HepG2 (cell line): ENCODE results near the gene ZFHX3. TPM values are rescaled to one million over a fixed set of nuclear protein-coding genes. Genes with fewer than 3 reads are reported as not detected.

Source experiments
- AGO2 ChIP-seq: fragments of 200-400 bp; formaldehyde crosslinking; optimal IDR thresholded peaks from 2 replicates; pipeline ENCODE3; 2017; ENCODE audit warnings: mild to moderate bottlenecking, low read depth, low read length, moderate library complexity
- AKAP8 ChIP-seq: sonication (generic); formaldehyde crosslinking; IDR thresholded peaks from 2 replicates; pipeline ENCODE4 v1.5.1; 2020; ENCODE audit warnings: mild to moderate bottlenecking, missing genetic modification reagents
- ATF1 ChIP-seq: IDR thresholded peaks from 2 replicates; pipeline ENCODE4 v1.6.1; 2016; ENCODE audit warnings: mild to moderate bottlenecking, control low read depth
- FOSL2 ChIP-seq: sonication (generic); formaldehyde crosslinking; IDR thresholded peaks from 2 replicates; pipeline ENCODE4 v1.4.0; 2020; ENCODE audit warnings: missing genetic modification reagents
- FOXK2 ChIP-seq: fragments of 450-650 bp; IDR thresholded peaks from 2 replicates; pipeline ENCODE4 v1.6.1; 2016
- HCFC1 ChIP-seq: fragments of 150-350 bp; IDR thresholded peaks from 2 replicates; pipeline ENCODE4 v1.6.1; 2014; ENCODE audit warnings: low read depth, low read length
- IKZF5 ChIP-seq: IDR thresholded peaks from 2 replicates; pipeline ENCODE4 v1.6.1; 2018; ENCODE audit warnings: missing genetic modification reagents, mild to moderate bottlenecking, missing compliant biosample characterization
- MAX ChIP-seq: IDR thresholded peaks from 2 replicates; pipeline ENCODE4 v1.6.1; 2012; ENCODE audit warnings: inconsistent platforms
- MBNL3 ChIP-seq: fragments of 250-450 bp; sonication (Bioruptor Pico); conservative IDR thresholded peaks from 2 replicates; pipeline ENCODE4 v1.8.0; 2022; ENCODE audit warnings: mild to moderate bottlenecking, inconsistent platforms
- MYC ChIP-seq: sonication (generic); formaldehyde crosslinking; IDR thresholded peaks from 2 replicates; pipeline ENCODE4 v1.9.0; 2021; ENCODE audit warnings: missing genetic modification reagents, borderline replicate concordance
- NR0B2 ChIP-seq: sonication (generic); formaldehyde crosslinking; IDR thresholded peaks from 2 replicates; pipeline ENCODE4 v1.4.0; 2020; ENCODE audit warnings: mild to moderate bottlenecking, missing genetic modification reagents
- PATZ1 ChIP-seq: sonication (generic); formaldehyde crosslinking; IDR thresholded peaks from 2 replicates; pipeline ENCODE4 v1.4.0; 2020; ENCODE audit warnings: missing genetic modification reagents
- POLR2AphosphoS2 ChIP-seq: IDR thresholded peaks from 2 replicates; pipeline ENCODE4 v1.6.1; 2011; ENCODE audit warnings: low read depth, low read length, improper control_type of control experiment
- RFXANK ChIP-seq: IDR thresholded peaks from 2 replicates; pipeline ENCODE4 v1.6.1; 2016
- TEF ChIP-seq: sonication (generic); formaldehyde crosslinking; IDR thresholded peaks from 2 replicates; pipeline ENCODE4 v1.5.0; 2020; ENCODE audit warnings: missing genetic modification reagents
- YY1 ChIP-seq: IDR thresholded peaks from 2 replicates; pipeline ENCODE4 v1.6.1; 2011; ENCODE audit warnings: low read length, low read depth, moderate library complexity, mild to moderate bottlenecking; ENCODE audit not compliant: insufficient read depth, insufficient replicate concordance
- ZBTB20 ChIP-seq: sonication (generic); formaldehyde crosslinking; IDR thresholded peaks from 2 replicates; pipeline ENCODE4 v1.8.1; 2023; ENCODE audit warnings: missing genetic modification reagents, low read depth, mild to moderate bottlenecking, borderline replicate concordance
- ZNF33B ChIP-seq: sonication (generic); formaldehyde crosslinking; IDR thresholded peaks from 2 replicates; pipeline ENCODE4 v1.5.1; 2020; ENCODE audit warnings: mild to moderate bottlenecking, missing genetic modification reagents
- ZNF441 ChIP-seq: sonication (generic); formaldehyde crosslinking; IDR thresholded peaks from 2 replicates; pipeline ENCODE4 v1.7.0; 2021; ENCODE audit warnings: missing genetic modification reagents, borderline replicate concordance
- ZNF451 ChIP-seq: sonication (generic); formaldehyde crosslinking; IDR thresholded peaks from 2 replicates; pipeline ENCODE4 v1.5.0; 2020; ENCODE audit warnings: mild to moderate bottlenecking, missing genetic modification reagents
- ZNF496 ChIP-seq: sonication (generic); formaldehyde crosslinking; IDR thresholded peaks from 2 replicates; pipeline ENCODE4 v1.8.1; 2023; ENCODE audit warnings: mild to moderate bottlenecking, moderate library complexity, missing genetic modification reagents; ENCODE audit not compliant: insufficient replicate concordance
- ZNF558 ChIP-seq: sonication (generic); formaldehyde crosslinking; IDR thresholded peaks from 2 replicates; pipeline ENCODE4 v1.9.0; 2022; ENCODE audit warnings: mild to moderate bottlenecking, missing genetic modification reagents, borderline replicate concordance
- ZNF589 ChIP-seq: sonication (generic); formaldehyde crosslinking; conservative IDR thresholded peaks from 2 replicates; pipeline ENCODE4 v1.8.0; 2022; ENCODE audit warnings: mild to moderate bottlenecking, moderate library complexity, missing genetic modification reagents
- ZNF670 ChIP-seq: sonication (generic); formaldehyde crosslinking; IDR thresholded peaks from 2 replicates; pipeline ENCODE4 v1.8.0; 2022; ENCODE audit warnings: mild to moderate bottlenecking, missing genetic modification reagents, borderline replicate concordance
- ZZZ3 ChIP-seq: sonication (generic); formaldehyde crosslinking; IDR thresholded peaks from 2 replicates; pipeline ENCODE4 v1.4.0; 2020; ENCODE audit warnings: missing genetic modification reagents, mild to moderate bottlenecking, borderline replicate concordance
- polyA plus RNA-seq, 8 experiments: library from polyadenylated mRNA; depleted of rRNA in 3 of 8; stranded (reverse) in 7 of 8; unstranded in 1 of 8; fragments of >200 nt; fragmentation: Illumina TruSeq in 4 of 8; extraction: Trizol in 4 of 8; gene quantifications; 2 replicates each; pipeline versions ENCODE4 v1.2.1 to v1.2.3, GENCODE V29; 2011 to 2016; ENCODE audit warnings: low read depth in 4 of 8, missing spikeins in 1 of 8, mixed read lengths in 1 of 8; ENCODE audit not compliant: insufficient read depth in 1 of 8
- total RNA-seq, 5 experiments: library from RNA; depleted of rRNA; stranded (reverse); fragments of >200 nt; fragmentation: Illumina TruSeq; extraction: Trizol; gene quantifications; 2 replicates each; pipeline ENCODE4 v1.2.3, GENCODE V29; 2016; ENCODE audit warnings: low read depth in 1 of 5

Gene ZFHX3
- total and polyA plus RNA-seq, 2 of the 13 experiments (the other 11 are each of a cell fraction or from before 2014, with no cell fraction given) = 5.0 to 6.0 TPM

- TF ChIP-seq MAX = no peak; the same call in none of the 2 replicates
- no peak for TF ChIP-seq ZNF558 (CRISPR knock-in tag)
- peak; percentile 37 for TF ChIP-seq YY1
- no peak for TF ChIP-seq HCFC1
- TF ChIP-seq FOSL2 (CRISPR knock-in tag) = no peak
- TF ChIP-seq TEF (CRISPR knock-in tag) = no peak
- TF ChIP-seq NR0B2 (CRISPR knock-in tag) = peak; percentile 54; the same call in 1 of the 2 replicates
- TF ChIP-seq ZNF33B = no peak
- TF ChIP-seq FOXK2 = no peak
- 0 out of 2 replicates have a peak, but pooled peaks have one; percentile 44 for TF ChIP-seq ZNF441
- TF ChIP-seq ZNF496 (CRISPR knock-in tag) = no peak
- TF ChIP-seq ZNF451 (CRISPR knock-in tag) = no peak
- TF ChIP-seq ZZZ3 (CRISPR knock-in tag) = no peak
- no peak for TF ChIP-seq MBNL3 (CRISPR knock-in tag)
- no peak for TF ChIP-seq RFXANK (CRISPR knock-in tag)
- TF ChIP-seq ZBTB20 = 0 out of 2 replicates have a peak, but pooled peaks have one; percentile 21
- no peak for TF ChIP-seq ZNF670
- peak; percentile 39; the same call in 1 of the 2 replicates for TF ChIP-seq IKZF5 (CRISPR knock-in tag)
- TF ChIP-seq ZNF589 (CRISPR knock-in tag) = no peak
- TF ChIP-seq POLR2AphosphoS2 = no peak
- peak; percentile 90 for TF ChIP-seq PATZ1
- TF ChIP-seq ATF1 (CRISPR knock-in tag) = no peak
- TF ChIP-seq AKAP8 = no peak
- peak; percentile 37; the same call in 1 of the 2 replicates for TF ChIP-seq MYC (CRISPR knock-in tag)
- no peak for TF ChIP-seq AGO2
Observed at GRCh38 chr16:73057291-73058210, 9.6 kb upstream of the ZFHX3 start (continued).
